Endothelial cell of umbilical vein (primary cell): ENCODE measurements around the gene MGAT1. TPM values are rescaled to one million over a fixed set of nuclear protein-coding genes. Genes with fewer than 3 reads are reported as not detected.

Source experiments
- BruUV-seq: library from RNA; stranded (reverse); fragments of 400-500 nt; replicated peaks from 2 replicates; lab custom pipeline; 2021; lab: Mats Ljungman, UMichigan
- CTCF ChIA-PET: fragments of 300-600, 350-600 bp; sonication (Branson Sonifier 250); formaldehyde crosslinking; loops from one replicate; lab custom pipeline; 2021; ENCODE audit warnings: antibody characterized with exemption, inconsistent platforms; lab: Charles Lee
- POLR2A ChIA-PET: fragments of 300-600, 350-600 bp; sonication (Branson Sonifier 250); formaldehyde crosslinking; loops from one replicate; lab custom pipeline; 2021; ENCODE audit warnings: antibody characterized with exemption, inconsistent platforms; lab: Charles Lee
- DNase-seq: peaks from one replicate; pipeline ENCODE4 v3.0.0-alpha.2; 2011; ENCODE audit warnings: low read depth, low spot score
- FAIRE-seq: peaks from 2 replicates; lab custom pipeline; 2011; peaks lifted over from hg19 to GRCh38; lab: Jason Lieb, UNC
- H2AFZ ChIP-seq: 2 replicates; pipeline ENCODE4 v1.6.0; 2012; ENCODE audit warnings: low read depth, low read length, control low read depth, inconsistent platforms
- H3K27ac ChIP-seq: 2 replicates; pipeline ENCODE4 v1.5.1; 2011; ENCODE audit warnings: low read depth, mild to moderate bottlenecking, control low read depth, low read length, moderate library complexity; ENCODE audit not compliant: insufficient read depth
- H3K27me3 ChIP-seq, 2 experiments: 2 replicates each; pipeline versions ENCODE4 v1.6.0 to v1.6.1; 2011; ENCODE audit warnings: low read length in 2 of 2, mixed read lengths in 1 of 2; ENCODE audit not compliant: control insufficient read depth in 2 of 2, insufficient read depth in 2 of 2
- H3K36me3 ChIP-seq, 2 experiments: 2 replicates in 1 of 2; 3 replicates in 1 of 2; pipeline ENCODE4 v1.5.1; 2011; ENCODE audit warnings: low read length in 2 of 2, mild to moderate bottlenecking in 1 of 2, moderate library complexity in 1 of 2; ENCODE audit not compliant: control insufficient read depth in 2 of 2, insufficient read depth in 2 of 2; ENCODE audit errors: extremely low read depth in 1 of 2
- H3K4me1 ChIP-seq: 3 replicates; pipeline ENCODE4 v1.5.1; 2011; ENCODE audit warnings: mild to moderate bottlenecking, low read length; ENCODE audit not compliant: control insufficient read depth, insufficient read depth; ENCODE audit errors: extremely low read depth
- H3K4me2 ChIP-seq: 2 replicates; pipeline ENCODE4 v1.6.1; 2011; ENCODE audit warnings: low read length, control low read depth, mixed read lengths; ENCODE audit not compliant: insufficient read depth
- H3K4me3 ChIP-seq, 3 experiments: fragments of 200-600 bp in 1 of 3; sonication (generic), shearing (Covaris generic) in 1 of 3; replicated peaks in 1 of 3; 2 replicates each; pipeline ENCODE4 v1.5.1; 2011 to 2016; ENCODE audit warnings: control low read depth in 3 of 3, low read length in 3 of 3, mild to moderate bottlenecking in 2 of 3, inconsistent platforms in 1 of 3, low read depth in 1 of 3, moderate library complexity in 1 of 3; ENCODE audit not compliant: insufficient read depth in 1 of 3
- H3K79me2 ChIP-seq: 2 replicates; pipeline ENCODE4 v1.6.0; 2012; ENCODE audit warnings: low read length, inconsistent platforms; ENCODE audit not compliant: control insufficient read depth, insufficient read depth
- H3K9ac ChIP-seq: replicated peaks from 2 replicates; pipeline ENCODE3; 2011; ENCODE audit warnings: low read length, control low read depth; ENCODE audit not compliant: insufficient read depth; ENCODE audit errors: extremely low read depth
- H3K9me1 ChIP-seq: replicated peaks from 3 replicates; pipeline ENCODE4 v1.6.0; 2011; ENCODE audit warnings: mild to moderate bottlenecking, low read length; ENCODE audit not compliant: control insufficient read depth, insufficient read depth; ENCODE audit errors: extremely low read depth
- H3K9me3 ChIP-seq: replicated peaks from 2 replicates; pipeline ENCODE4 v1.5.1; 2012; ENCODE audit warnings: low read length, inconsistent platforms; ENCODE audit not compliant: control insufficient read depth, insufficient read depth
- H4K20me1 ChIP-seq: replicated peaks from 2 replicates; pipeline ENCODE3; 2011; ENCODE audit warnings: mild to moderate bottlenecking, low read length; ENCODE audit not compliant: control insufficient read depth, insufficient read depth; ENCODE audit errors: extremely low read depth
- CTCF ChIP-seq, 2 donors: IDR thresholded peaks; 1 replicate in 1 of 2; 2 replicates in 1 of 2; pipeline ENCODE4 v1.5.1; 2011; ENCODE audit warnings: low read length in 2 of 2, mild to moderate bottlenecking in 2 of 2, moderate library complexity in 2 of 2, control low read depth in 1 of 2, inconsistent platforms in 1 of 2, low read depth in 1 of 2; ENCODE audit not compliant: insufficient read depth in 1 of 2; ENCODE audit errors: extremely low read depth in 1 of 2
- EZH2 ChIP-seq: IDR thresholded peaks from 2 replicates; pipeline ENCODE4 v1.6.1; 2012; ENCODE audit warnings: borderline replicate concordance, low read depth, mild to moderate bottlenecking, moderate library complexity, low read length, inconsistent platforms; ENCODE audit not compliant: severe bottlenecking
- FOS ChIP-seq: IDR thresholded peaks from 2 replicates; pipeline ENCODE4 v1.6.1; 2011; ENCODE audit warnings: mild to moderate bottlenecking, low read length, moderate library complexity, borderline replicate concordance; ENCODE audit not compliant: insufficient read depth
- GATA2 ChIP-seq: IDR thresholded peaks from 2 replicates; pipeline ENCODE4 v1.7.0; 2011; ENCODE audit warnings: low read depth, mild to moderate bottlenecking, moderate library complexity, mixed read lengths, low read length; ENCODE audit not compliant: insufficient read length, insufficient read depth
- JUN ChIP-seq: IDR thresholded peaks from 2 replicates; pipeline ENCODE4 v1.6.1; 2011; ENCODE audit warnings: borderline replicate concordance, low read depth; ENCODE audit not compliant: insufficient read length, insufficient read depth
- MAX ChIP-seq: IDR thresholded peaks from 2 replicates; pipeline ENCODE4 v1.6.1; 2011; ENCODE audit not compliant: insufficient read depth, insufficient read length
- MYC ChIP-seq: IDR thresholded peaks from one replicate; pipeline ENCODE4 v1.6.1; 2011; ENCODE audit warnings: mild to moderate bottlenecking, low read depth, low read length
- POLR2A ChIP-seq: IDR thresholded peaks from 2 replicates; pipeline ENCODE4 v1.6.1; 2012; ENCODE audit warnings: low read depth, mild to moderate bottlenecking, control low read depth, low read length
- POLR2AphosphoS5 ChIP-seq: IDR thresholded peaks from 2 replicates; pipeline ENCODE4 v1.6.1; 2012; ENCODE audit warnings: low read depth, mild to moderate bottlenecking, control low read depth, low read length, moderate library complexity; ENCODE audit not compliant: insufficient read depth
- dilution Hi-C: fragments of 300-500 bp; cut with MboI; formaldehyde crosslinking; loops from one replicate; pipeline ENCODE4 v1.15.0; 2019; ENCODE audit warnings: low sequenced_read_pairs; ENCODE audit not compliant: extremely low pct_ligation_motif_present
- intact Hi-C: fragments of 100-400 bp; cut with micrococcal nuclease; formaldehyde crosslinking; loops from one replicate; pipeline ENCODE4 v1.10.0; 2022
- polyA plus RNA-seq, 4 experiments: library from polyadenylated mRNA; depleted of rRNA in 3 of 4; stranded (reverse) in 3 of 4; unstranded in 1 of 4; fragments of >200 nt; gene quantifications; 2 replicates each; pipeline versions ENCODE4 v1.2.1 to v1.2.3, GENCODE V29; 2011 to 2012; ENCODE audit warnings: missing spikeins in 1 of 4
- total RNA-seq: library from RNA; stranded (reverse); gene quantifications from 2 replicates; pipeline ENCODE4 v1.2.3, GENCODE V29; 2021

Gene MGAT1
- total and polyA plus RNA-seq, 2 donors (not counting 3 experiments of a cell fraction or from before 2014, with no cell fraction given) = 123 to 126 TPM

- no peak overlapping the region for H3K27ac ChIP-seq
- H3K79me2 ChIP-seq = no peaks in the 10 kb centered on the region
- FAIRE-seq = no peak
- POLR2A ChIA-PET = no interaction called here
- H3K4me2 ChIP-seq = no peak overlapping the region
- H3K9me1 ChIP-seq = no peaks in the 10 kb centered on the region
- intact Hi-C loops = no loop called here
- no peak overlapping the region for H3K4me3 ChIP-seq
- no peaks in the 10 kb centered on the region for H3K27me3 ChIP-seq
- H3K36me3 ChIP-seq = no peaks in the 10 kb centered on the region
- BruUV-seq = no TSS peak
- CTCF ChIA-PET = no interaction called here
- dilution Hi-C loops = no loop called here
- no peak for TF ChIP-seq MAX
- TF ChIP-seq POLR2A = no peak
- TF ChIP-seq GATA2 = no peak
- no peak for TF ChIP-seq FOS
- no peak for TF ChIP-seq EZH2
- TF ChIP-seq JUN = no peak
- no peak for TF ChIP-seq MYC
- no peak for TF ChIP-seq POLR2AphosphoS5
- no peak for TF ChIP-seq CTCF (IDR thresholded peaks at IDR 0.05; ENCODE audit: extremely low read depth in 1 of 2, insufficient read depth in 1 of 2, low read depth in 1 of 2, low read length in 2 of 2)
- H3K4me1 ChIP-seq = no peaks in the 10 kb centered on the region
- H3K9ac ChIP-seq = no peak overlapping the region
- no peak for DNase-seq
- H4K20me1 ChIP-seq = no peaks in the 10 kb centered on the region
- no peaks in the 10 kb centered on the region for H3K9me3 ChIP-seq
- no peak overlapping the region for H2AFZ ChIP-seq
Observed at GRCh38 chr5:180775624-180776023, 27.0 kb downstream of the MGAT1 start.
